Neuronal stem cell (in vitro differentiated cells): ENCODE results near the gene UBE2E1. TPM values are rescaled to one million over a fixed set of nuclear protein-coding genes. Genes with fewer than 3 reads are reported as not detected.
A peak's percentile ranks its signal among the peaks of the same experiment; 100 is the strongest.

Source experiments
- DNase-seq: peaks from one replicate; pipeline ENCODE4 v3.0.0-alpha.2; 2013; ENCODE audit warnings: low spot score
- H2AFZ ChIP-seq: one replicate; pipeline ENCODE4 v1.6.1; 2013; ENCODE audit warnings: mild to moderate bottlenecking, low read length, inconsistent platforms
- H2AK5ac ChIP-seq: 2 replicates; pipeline ENCODE4 v1.6.1; 2013; ENCODE audit warnings: low read depth, mild to moderate bottlenecking, inconsistent platforms, low read length, moderate library complexity, mixed read lengths
- H2BK120ac ChIP-seq: 2 replicates; pipeline ENCODE4 v1.6.1; 2013; ENCODE audit warnings: low read depth, mild to moderate bottlenecking, inconsistent platforms, low read length, moderate library complexity, mixed read lengths
- H2BK12ac ChIP-seq: one replicate; pipeline ENCODE4 v1.6.1; 2013; ENCODE audit warnings: low read length, inconsistent platforms
- H2BK15ac ChIP-seq: 2 replicates; pipeline ENCODE4 v1.6.1; 2013; ENCODE audit warnings: mild to moderate bottlenecking, low read length, inconsistent platforms, mixed read lengths
- H2BK5ac ChIP-seq: one replicate; pipeline ENCODE4 v1.6.1; 2013; ENCODE audit warnings: inconsistent platforms, mild to moderate bottlenecking, low read length, moderate library complexity
- H3K14ac ChIP-seq: one replicate; pipeline ENCODE4 v1.6.1; 2013; ENCODE audit warnings: low read length, inconsistent platforms
- H3K18ac ChIP-seq: 2 replicates; pipeline ENCODE4 v1.6.1; 2013; ENCODE audit warnings: low read length, inconsistent platforms
- H3K23ac ChIP-seq: 2 replicates; pipeline ENCODE4 v1.6.1; 2013; ENCODE audit warnings: low read depth, mild to moderate bottlenecking, mixed read lengths, low read length, inconsistent platforms; ENCODE audit not compliant: poor library complexity
- H3K27ac ChIP-seq: replicated peaks from 3 replicates; pipeline ENCODE4 v1.5.1; 2013; ENCODE audit warnings: low read length, inconsistent platforms
- H3K27me3 ChIP-seq, 3 experiments: 2 replicates each; pipeline ENCODE4 v1.6.1; 2013; ENCODE audit warnings: low read length in 3 of 3, mild to moderate bottlenecking in 2 of 3, inconsistent platforms in 1 of 3, low read depth in 1 of 3, mixed read lengths in 1 of 3, moderate library complexity in 1 of 3; ENCODE audit not compliant: control insufficient read depth in 3 of 3, insufficient read depth in 3 of 3
- H3K36me3 ChIP-seq, 2 donors: replicated peaks in 1 of 2; 2 replicates each; pipeline ENCODE4 v1.6.1; 2013; ENCODE audit warnings: low read length in 2 of 2; ENCODE audit not compliant: control insufficient read depth in 2 of 2, insufficient read depth in 2 of 2
- H3K4ac ChIP-seq: 2 replicates; pipeline ENCODE4 v1.6.1; 2013; ENCODE audit warnings: inconsistent platforms, mild to moderate bottlenecking, low read length, moderate library complexity
- H3K4me1 ChIP-seq, 2 donors: 1 replicate in 1 of 2; 2 replicates in 1 of 2; pipeline ENCODE4 v1.6.1; 2013; ENCODE audit warnings: low read length in 2 of 2, low read depth in 1 of 2; ENCODE audit not compliant: control insufficient read depth in 2 of 2, insufficient read depth in 1 of 2
- H3K4me2 ChIP-seq: one replicate; pipeline ENCODE4 v1.6.1; 2013; ENCODE audit warnings: mild to moderate bottlenecking, low read length, inconsistent platforms; ENCODE audit not compliant: insufficient read depth, poor library complexity, severe bottlenecking
- H3K4me3 ChIP-seq, 2 donors: 2 replicates each; pipeline ENCODE4 v1.5.1; 2013; ENCODE audit warnings: low read length in 2 of 2, mild to moderate bottlenecking in 2 of 2, inconsistent platforms in 1 of 2, moderate library complexity in 1 of 2
- H3K79me1 ChIP-seq: one replicate; pipeline ENCODE4 v1.6.1; 2013; ENCODE audit warnings: low read depth, mild to moderate bottlenecking, inconsistent platforms, low read length, moderate library complexity
- H3K9ac ChIP-seq: one replicate; pipeline ENCODE4 v1.6.1; 2013; ENCODE audit warnings: mild to moderate bottlenecking, low read depth, low read length, inconsistent platforms; ENCODE audit not compliant: poor library complexity
- H3K9me3 ChIP-seq, 2 donors: replicated peaks in 1 of 2; 2 replicates each; pipeline versions ENCODE3 to v1.6.1; 2013; ENCODE audit warnings: low read length in 2 of 2, mild to moderate bottlenecking in 2 of 2, inconsistent platforms in 1 of 2, low read depth in 1 of 2, mixed read lengths in 1 of 2, moderate library complexity in 1 of 2; ENCODE audit not compliant: control insufficient read depth in 2 of 2, insufficient read depth in 1 of 2
- H4K8ac ChIP-seq: one replicate; pipeline ENCODE4 v1.6.1; 2013; ENCODE audit warnings: low read depth, mild to moderate bottlenecking, inconsistent platforms, low read length, moderate library complexity
- H4K91ac ChIP-seq: one replicate; pipeline ENCODE4 v1.6.1; 2013; ENCODE audit warnings: low read length, low read depth, mild to moderate bottlenecking, inconsistent platforms; ENCODE audit not compliant: poor library complexity
- WGBS, 2 donors: extraction: QIAGEN DNeasy Blood & Tissue Kit; methylation state at CpG; one replicate each; pipeline ENCODE4 v1.1.7; 2013; ENCODE audit warnings: missing lambda C conversion rate in 2 of 2, mixed read lengths in 1 of 2; ENCODE audit not compliant: insufficient read length in 2 of 2, insufficient replicate concordance in 1 of 2; ENCODE audit errors: extremely low coverage in 2 of 2; 5-methylcytosine and 5-hydroxymethylcytosine counted together
- polyA plus RNA-seq, 2 experiments: library from polyadenylated mRNA; stranded (reverse); fragments of 200-250 nt; gene quantifications; one replicate each; pipeline ENCODE4 v1.2.3, GENCODE V29; 2013

UBE2E1 gene
- 320 TPM for polyA plus RNA-seq (2013, experiment 1 of 2)
- polyA plus RNA-seq (2013, experiment 2 of 2): 317 TPM

- Histone ChIP-seq H2AK5ac (peak within 1 kb of the TSS; percentile 77), H3K4me1 (peaks cover 4 to 8% of the 10 kb centered on the region in 2 donors), H2BK5ac (peak within 1 kb of the TSS; percentile 87), H2BK120ac (no peak within 1 kb of the TSS), H3K4ac (peak within 1 kb of the TSS; percentile 72), H2BK12ac (no peak within 1 kb of the TSS), H4K91ac (no peak within 1 kb of the TSS), H3K14ac (peak within 1 kb of the TSS; percentile 94), H3K27me3 (no peaks in the 10 kb centered on the region), H3K36me3 (peaks cover 0 to 33% of the 10 kb centered on the region in 2 donors), H2AFZ (peak within 1 kb of the TSS; percentile 88), H4K8ac (no peak within 1 kb of the TSS), H3K23ac (peak within 1 kb of the TSS; percentile 95), H3K79me1 (peaks cover 5% of the 10 kb centered on the region), H3K27ac (peak within 1 kb of the TSS; percentile 70), H3K4me3 (peak within 1 kb of the TSS; percentile 71 to 98), H3K9ac (peak within 1 kb of the TSS; percentile 98), H3K9me3 (no peaks in the 10 kb centered on the region), H2BK15ac (peak within 1 kb of the TSS; percentile 94), H3K18ac (peak within 1 kb of the TSS; percentile 99), H3K4me2 (peak within 1 kb of the TSS; percentile 56)
- peak; percentile 42 for DNase-seq
- WGBS, 2 donors: no CpG with 5 or more reads among the region's 82 CpGs
Observed at GRCh38 chr3:23805633-23806533, at the start of gene UBE2E1. UBE2E1 (plus strand) TSS chr3:23805955; CDS start chr3:23807270, 1,315 bp downstream.

GRCh38 chr3:23756206-23756840 is 49.4 kb upstream of the UBE2E1 start:
- no peak for DNase-seq
- no peak overlapping the region for H3K4ac ChIP-seq
- no peak overlapping the region for H2AK5ac ChIP-seq
- no peak overlapping the region for H3K23ac ChIP-seq
- H4K8ac ChIP-seq: no peak overlapping the region
- H3K36me3 ChIP-seq: no peaks in the 10 kb centered on the region
- peak overlapping the region; percentile 25 for H2BK120ac ChIP-seq
- no peak overlapping the region for H2AFZ ChIP-seq
- H3K14ac ChIP-seq: no peak overlapping the region
- H3K9me3 ChIP-seq: no peaks in the 10 kb centered on the region
- H3K4me2 ChIP-seq: no peak overlapping the region
- H2BK15ac ChIP-seq: no peak overlapping the region
- no peak overlapping the region for H4K91ac ChIP-seq
- no peak overlapping the region for H3K27ac ChIP-seq
- H3K27me3 ChIP-seq: no peaks in the 10 kb centered on the region
- no peak overlapping the region for H2BK12ac ChIP-seq
- H3K18ac ChIP-seq: no peak overlapping the region
- H3K4me3 ChIP-seq: no peak overlapping the region
- no peak overlapping the region for H3K9ac ChIP-seq
- H2BK5ac ChIP-seq: no peak overlapping the region
- peaks cover 11 to 15% of the 10 kb centered on the region in 2 donors for H3K4me1 ChIP-seq
- WGBS, 2 donors: no CpG with 5 or more reads among the region's 3 CpGs
- H3K79me1 ChIP-seq: no peaks in the 10 kb centered on the region

- no peak overlapping the region for H3K27ac ChIP-seq
- no peak overlapping the region for H2AK5ac ChIP-seq
- no peak overlapping the region for H2AFZ ChIP-seq
- peaks cover 8 to 12% of the 10 kb centered on the region in 2 donors for H3K4me1 ChIP-seq
- no peak overlapping the region for H2BK12ac ChIP-seq
- H3K18ac ChIP-seq: no peak overlapping the region
- H2BK15ac ChIP-seq: no peak overlapping the region
- H3K79me1 ChIP-seq: no peaks in the 10 kb centered on the region
- H3K4me2 ChIP-seq: no peak overlapping the region
- H2BK5ac ChIP-seq: no peak overlapping the region
- H3K9ac ChIP-seq: no peak overlapping the region
- no peak overlapping the region for H3K23ac ChIP-seq
- no peak overlapping the region for H4K8ac ChIP-seq
- no peak overlapping the region for H4K91ac ChIP-seq
- H3K27me3 ChIP-seq: no peaks in the 10 kb centered on the region
- no CpG with 5 or more reads among the region's 5 CpGs for WGBS, 2 donors
- H3K4ac ChIP-seq: no peak overlapping the region
- DNase-seq: no peak
- no peak overlapping the region for H3K4me3 ChIP-seq
- H2BK120ac ChIP-seq: no peak overlapping the region
- H3K9me3 ChIP-seq: no peaks in the 10 kb centered on the region
- H3K36me3 ChIP-seq: no peaks in the 10 kb centered on the region
- H3K14ac ChIP-seq: no peak overlapping the region
Observed at GRCh38 chr3:23758253-23758838, 47.4 kb upstream of the UBE2E1 start.

GRCh38 chr3:23760325-23760724 is 45.4 kb upstream of the UBE2E1 start:
- WGBS, 2 donors: no CpG with 5 or more reads among the region's 3 CpGs
- H3K14ac ChIP-seq: no peak overlapping the region

More at GRCh38 chr3:23760325-23760724, 45.4 kb upstream of the UBE2E1 start:
- no peaks in the 10 kb centered on the region for H3K36me3 ChIP-seq
- no peak overlapping the region for H2BK120ac ChIP-seq
- DNase-seq: no peak
- H3K27me3 ChIP-seq: no peaks in the 10 kb centered on the region
- H2BK15ac ChIP-seq: no peak overlapping the region
- H2AK5ac ChIP-seq: no peak overlapping the region
- H3K18ac ChIP-seq: no peak overlapping the region
- no peak overlapping the region for H3K4me3 ChIP-seq
- no peaks in the 10 kb centered on the region for H3K79me1 ChIP-seq
- no peak overlapping the region for H3K4ac ChIP-seq
- no peak overlapping the region for H3K9ac ChIP-seq
- no peak overlapping the region for H3K27ac ChIP-seq
- no peak overlapping the region for H4K8ac ChIP-seq
- H2AFZ ChIP-seq: peak overlapping the region; percentile 57
- no peak overlapping the region for H2BK12ac ChIP-seq
- H2BK5ac ChIP-seq: no peak overlapping the region
- no peak overlapping the region for H3K23ac ChIP-seq
- no peak overlapping the region for H3K4me2 ChIP-seq
- H4K91ac ChIP-seq: no peak overlapping the region
- H3K4me1 ChIP-seq: peaks cover 8 to 12% of the 10 kb centered on the region in 2 donors
- H3K9me3 ChIP-seq: no peaks in the 10 kb centered on the region
